HG03196 (cell line): ENCODE data around the gene GLI3.

ENCODE experiments used
- ATAC-seq: cut with Tn5 transposase; IDR thresholded peaks from one replicate; pipeline ENCODE4 v1.9.1; 2021; ENCODE audit not compliant: unreplicated experiment

The GLI3 gene

GRCh38 chr7:42145539-42145938 lies 91.5 kb downstream of the GLI3 start:
- no peak for ATAC-seq

GRCh38 chr7:42144604-42145003 lies 92.4 kb downstream of the GLI3 start:
- no peak for ATAC-seq

GRCh38 chr7:42143711-42144600 lies 93.1 kb downstream of the GLI3 start:
- ATAC-seq = no peak

- no peak for ATAC-seq
Measured at GRCh38 chr7:42142089-42142488, 94.9 kb downstream of the GLI3 start.

GRCh38 chr7:42139751-42140150 lies 97.3 kb downstream of the GLI3 start:
- ATAC-seq = no peak

- no peak for ATAC-seq
Measured at GRCh38 chr7:42138691-42139090, 98.3 kb downstream of the GLI3 start.

GRCh38 chr7:42137941-42138340 lies 99.1 kb downstream of the GLI3 start:
- ATAC-seq = no peak

- ATAC-seq = no peak
Measured at GRCh38 chr7:42137431-42137830, 99.6 kb downstream of the GLI3 start.

- ATAC-seq = no peak
Measured at GRCh38 chr7:42135728-42136127, 101.3 kb downstream of the GLI3 start.

GRCh38 chr7:42134276-42134876 lies 102.6 kb downstream of the GLI3 start:
- ATAC-seq = no peak

- no peak for ATAC-seq
Measured at GRCh38 chr7:42133321-42133720, 103.7 kb downstream of the GLI3 start.

GRCh38 chr7:42128703-42129102 lies 108.3 kb downstream of the GLI3 start:
- no peak for ATAC-seq

- no peak for ATAC-seq
Measured at GRCh38 chr7:42127232-42127622, 109.8 kb downstream of the GLI3 start.

- ATAC-seq = no peak
Measured at GRCh38 chr7:42126475-42127231, 110.4 kb downstream of the GLI3 start.

GRCh38 chr7:42125321-42125720 lies 111.7 kb downstream of the GLI3 start:
- ATAC-seq = no peak

- ATAC-seq = no peak
Measured at GRCh38 chr7:42123716-42124115, 113.3 kb downstream of the GLI3 start.

GRCh38 chr7:42120191-42120590 lies 116.8 kb downstream of the GLI3 start:
- no peak for ATAC-seq

- ATAC-seq = no peak
Measured at GRCh38 chr7:42117201-42117600, 119.8 kb downstream of the GLI3 start.

- no peak for ATAC-seq
Measured at GRCh38 chr7:42115795-42116194, 121.2 kb downstream of the GLI3 start.

- ATAC-seq = no peak
Measured at GRCh38 chr7:42110333-42110732, 126.7 kb downstream of the GLI3 start.

GRCh38 chr7:42108803-42109528 lies 128.0 kb downstream of the GLI3 start:
- ATAC-seq = no peak
